Ascending aorta (tissue), 2 donors: Measurements from ENCODE around the gene FBXO8. TPM values are rescaled to one million over a fixed set of nuclear protein-coding genes. Genes with fewer than 3 reads are reported as not detected.

Source experiments
- DNase-seq, 2 donors: peaks; one replicate each; pipeline ENCODE4 v3.0.0-alpha.2; 2019; ENCODE audit warnings: low spot score in 2 of 2
- H3K27ac ChIP-seq, 2 donors: fragments of 200-600 bp; sonication (generic); one replicate each; pipeline ENCODE4 v1.5.1; 2016 to 2017; ENCODE audit warnings: mild to moderate bottlenecking in 1 of 2
- H3K27me3 ChIP-seq: fragments of 200-600 bp; sonication (generic); one replicate; pipeline ENCODE4 v1.5.1; 2017
- H3K36me3 ChIP-seq, 2 donors: fragments of 200-600 bp; sonication (generic); one replicate each; pipeline ENCODE4 v1.5.1; 2016
- H3K4me1 ChIP-seq, 2 donors: fragments of 200-600 bp; sonication (generic); one replicate each; pipeline ENCODE4 v1.5.1; 2016 to 2017; ENCODE audit warnings: mild to moderate bottlenecking in 1 of 2
- H3K4me3 ChIP-seq, 2 donors: fragments of 200-600 bp; sonication (generic); one replicate each; pipeline ENCODE4 v1.5.1; 2016 to 2017; ENCODE audit warnings: mild to moderate bottlenecking in 1 of 2
- H3K9me3 ChIP-seq, 2 donors: fragments of 200-600 bp; sonication (generic); one replicate each; pipeline ENCODE4 v1.5.1; 2016
- intact Hi-C: fragments of 100-400 bp; cut with DNase I; formaldehyde crosslinking; loops from one replicate; pipeline ENCODE4 v1.15.1; 2023
- total RNA-seq: library from RNA; depleted of rRNA; stranded (reverse); fragments of >200 nt; gene quantifications from one replicate; pipeline ENCODE4 v1.1.0, GENCODE V29; 2016
- TF ChIP-seq, protein P1 (sequence below), 3 experiments: fragments of 200-600 bp in 2 of 3; fragments of 450-650 bp in 1 of 3; sonication (generic) in 2 of 3; IDR thresholded peaks; one replicate each; pipeline ENCODE4 v1.5.1; 2016 to 2019; ENCODE audit warnings: antibody characterized with exemption in 3 of 3, mild to moderate bottlenecking in 1 of 3, moderate library complexity in 1 of 3

Gene FBXO8
- total RNA-seq, 1 donor from 2014 or later, result 15.5 TPM

DNA sequence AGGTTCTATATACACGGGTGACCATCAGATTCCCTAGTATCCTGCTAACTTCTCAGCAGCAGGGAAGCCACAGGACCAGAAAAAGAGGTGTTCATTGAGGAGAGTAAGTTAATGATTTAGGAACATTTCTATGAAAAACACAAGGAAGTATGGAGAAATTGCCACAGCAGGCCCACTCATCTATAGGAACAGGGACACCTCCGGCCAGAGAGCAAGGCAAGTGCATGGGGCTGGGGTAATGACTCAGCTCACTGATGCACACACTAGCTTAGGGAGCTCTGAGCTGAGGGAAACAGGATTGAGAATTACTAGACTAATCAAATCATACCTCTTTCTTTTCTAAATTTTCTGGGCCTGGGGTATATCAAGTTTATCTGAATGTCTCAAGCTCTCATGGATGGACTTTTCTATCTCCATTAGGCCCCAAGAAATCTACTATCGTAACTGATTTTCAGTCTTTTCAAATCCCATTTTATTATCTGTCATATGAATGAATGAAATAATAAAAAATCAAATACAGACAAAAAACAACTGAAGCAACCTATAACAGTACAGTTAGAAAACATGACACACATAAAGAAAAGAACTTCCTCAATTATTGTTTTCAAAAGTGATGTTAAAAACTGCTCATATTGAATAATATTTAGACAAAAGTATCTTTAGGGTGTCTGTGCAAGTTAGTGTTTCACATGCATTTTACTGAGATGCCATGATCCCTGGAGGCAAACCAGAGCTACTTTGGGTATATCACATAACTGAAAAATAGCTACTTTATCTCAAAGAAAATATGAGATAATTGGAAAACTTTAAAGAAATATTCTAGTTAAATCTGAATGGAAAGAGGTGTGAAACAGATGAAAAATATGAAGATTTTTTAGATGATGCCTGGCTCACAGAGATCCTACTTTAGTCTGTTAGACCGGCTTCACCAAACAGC, 89.8 kb downstream of the FBXO8 start:
- TF ChIP-seq, protein P1, sequence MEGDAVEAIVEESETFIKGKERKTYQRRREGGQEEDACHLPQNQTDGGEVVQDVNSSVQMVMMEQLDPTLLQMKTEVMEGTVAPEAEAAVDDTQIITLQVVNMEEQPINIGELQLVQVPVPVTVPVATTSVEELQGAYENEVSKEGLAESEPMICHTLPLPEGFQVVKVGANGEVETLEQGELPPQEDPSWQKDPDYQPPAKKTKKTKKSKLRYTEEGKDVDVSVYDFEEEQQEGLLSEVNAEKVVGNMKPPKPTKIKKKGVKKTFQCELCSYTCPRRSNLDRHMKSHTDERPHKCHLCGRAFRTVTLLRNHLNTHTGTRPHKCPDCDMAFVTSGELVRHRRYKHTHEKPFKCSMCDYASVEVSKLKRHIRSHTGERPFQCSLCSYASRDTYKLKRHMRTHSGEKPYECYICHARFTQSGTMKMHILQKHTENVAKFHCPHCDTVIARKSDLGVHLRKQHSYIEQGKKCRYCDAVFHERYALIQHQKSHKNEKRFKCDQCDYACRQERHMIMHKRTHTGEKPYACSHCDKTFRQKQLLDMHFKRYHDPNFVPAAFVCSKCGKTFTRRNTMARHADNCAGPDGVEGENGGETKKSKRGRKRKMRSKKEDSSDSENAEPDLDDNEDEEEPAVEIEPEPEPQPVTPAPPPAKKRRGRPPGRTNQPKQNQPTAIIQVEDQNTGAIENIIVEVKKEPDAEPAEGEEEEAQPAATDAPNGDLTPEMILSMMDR (IDR thresholded peaks at IDR 0.05), result no peak
- no peak for DNase-seq
- Histone ChIP-seq H3K4me3 (no peak overlapping the region), H3K36me3 (no peaks in the 10 kb centered on the region), H3K27me3 (no peaks in the 10 kb centered on the region), H3K27ac (no peak overlapping the region), H3K9me3 (no peaks in the 10 kb centered on the region), H3K4me1 (no peaks in the 10 kb centered on the region)
- intact Hi-C loops, result no loop called here

- TF ChIP-seq, protein P1 (IDR thresholded peaks at IDR 0.05), result no peak
- no peak overlapping the region for H3K27ac ChIP-seq
- intact Hi-C loops, result no loop called here
- no peak overlapping the region for H3K4me3 ChIP-seq
- no peaks in the 10 kb centered on the region for H3K27me3 ChIP-seq
- no peaks in the 10 kb centered on the region for H3K9me3 ChIP-seq
- no peaks in the 10 kb centered on the region for H3K4me1 ChIP-seq
- no peaks in the 10 kb centered on the region for H3K36me3 ChIP-seq
- no peak for DNase-seq
Measured at GRCh38 chr4:174192943-174193342, 90.5 kb downstream of the FBXO8 start.

DNA sequence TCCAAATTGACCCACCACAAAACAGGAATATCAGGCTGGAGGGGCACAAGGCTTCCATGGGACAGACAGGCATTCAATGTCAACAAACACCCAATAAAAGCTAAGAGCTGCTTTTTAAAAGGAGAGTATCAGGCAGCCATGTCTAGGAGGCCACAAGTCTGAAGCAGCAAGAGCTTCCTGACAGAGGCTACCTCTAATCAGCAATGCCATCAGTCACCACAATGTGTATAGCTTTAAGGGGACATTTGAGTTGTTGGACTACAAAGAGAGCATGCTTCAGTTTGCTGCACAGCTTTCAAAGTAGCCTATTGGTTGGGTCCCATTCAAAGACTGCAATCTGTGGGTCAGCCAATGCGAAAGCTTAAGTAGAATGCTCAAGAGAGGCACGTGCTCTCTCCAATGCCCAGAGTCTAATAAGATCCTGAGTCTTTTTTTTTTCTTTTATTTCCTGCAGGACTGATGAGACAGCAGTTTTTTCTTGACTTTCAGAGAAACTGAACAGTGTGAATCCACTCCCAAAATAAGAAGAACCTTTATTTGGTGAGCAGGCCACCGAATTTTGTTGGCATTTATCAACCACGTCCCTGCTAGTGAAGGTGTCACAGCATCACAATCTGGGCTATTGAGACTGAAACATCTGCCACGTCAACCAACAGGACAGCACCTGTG, 92.5 kb downstream of the FBXO8 start:
- Histone ChIP-seq H3K27ac (no peak overlapping the region), H3K27me3 (no peaks in the 10 kb centered on the region), H3K36me3 (no peaks in the 10 kb centered on the region), H3K4me1 (no peaks in the 10 kb centered on the region), H3K4me3 (no peak overlapping the region), H3K9me3 (no peaks in the 10 kb centered on the region)
- TF ChIP-seq, protein P1 (IDR thresholded peaks at IDR 0.05), result no peak
- DNase-seq, result no peak
- intact Hi-C loops, result no loop called here

- no peak overlapping the region for H3K4me3 ChIP-seq
- H3K36me3 ChIP-seq, result no peaks in the 10 kb centered on the region
- intact Hi-C loops, result no loop called here
- no peaks in the 10 kb centered on the region for H3K9me3 ChIP-seq
- no peaks in the 10 kb centered on the region for H3K4me1 ChIP-seq
- no peaks in the 10 kb centered on the region for H3K27me3 ChIP-seq
- no peak overlapping the region for H3K27ac ChIP-seq
- DNase-seq, result no peak
- TF ChIP-seq, protein P1 (IDR thresholded peaks at IDR 0.05), result no peak
Measured at GRCh38 chr4:174189392-174190015, 94.0 kb downstream of the FBXO8 start.

Other genes with a start within 250 kb of the FBXO8 start
- 5.7 TPM for gene CEP44, start 244 bp upstream of the FBXO8 start, total RNA-seq
- gene HPGD, start 238.8 kb upstream of the FBXO8 start, total RNA-seq, result 4.2 TPM